Mesenchymal stem cell (in vitro differentiated cells and primary cell): ENCODE data around the gene BTBD2.

Experiments
- DNase-seq: peaks from one replicate; pipeline ENCODE4 v3.0.0-alpha.2; 2013
- H2AFZ ChIP-seq: one replicate; pipeline ENCODE4 v1.6.1; 2013; ENCODE audit warnings: low read depth, mild to moderate bottlenecking, control low read depth, inconsistent platforms, low read length, moderate library complexity
- H2AK5ac ChIP-seq: 2 replicates; pipeline ENCODE4 v1.6.1; 2013; ENCODE audit warnings: low read length, moderate library complexity, mild to moderate bottlenecking, inconsistent platforms; ENCODE audit not compliant: severe bottlenecking
- H2BK120ac ChIP-seq: one replicate; pipeline ENCODE4 v1.6.1; 2013; ENCODE audit warnings: low read depth, mild to moderate bottlenecking, inconsistent platforms, low read length, moderate library complexity
- H2BK12ac ChIP-seq, 2 experiments: one replicate each; pipeline ENCODE4 v1.6.1; 2013; ENCODE audit warnings: inconsistent platforms in 2 of 2, low read length in 2 of 2, mild to moderate bottlenecking in 2 of 2, moderate library complexity in 2 of 2, control low read depth in 1 of 2
- H2BK15ac ChIP-seq: one replicate; pipeline ENCODE4 v1.6.1; 2013; ENCODE audit warnings: mild to moderate bottlenecking, low read depth, inconsistent platforms; ENCODE audit not compliant: poor library complexity, severe bottlenecking
- H2BK5ac ChIP-seq: 2 replicates; pipeline ENCODE4 v1.6.1; 2013; ENCODE audit warnings: low read depth, mild to moderate bottlenecking, low read length, control low read depth, inconsistent platforms; ENCODE audit not compliant: poor library complexity, severe bottlenecking
- H3K14ac ChIP-seq, 2 experiments: one replicate each; pipeline ENCODE4 v1.6.1; 2013; ENCODE audit warnings: inconsistent platforms in 2 of 2, low read length in 2 of 2, control low read depth in 1 of 2, mild to moderate bottlenecking in 1 of 2, moderate library complexity in 1 of 2
- H3K18ac ChIP-seq, 2 experiments: one replicate each; pipeline ENCODE4 v1.6.1; 2013; ENCODE audit warnings: inconsistent platforms in 2 of 2, low read length in 2 of 2, control low read depth in 1 of 2, low read depth in 1 of 2, mild to moderate bottlenecking in 1 of 2
- H3K23ac ChIP-seq, 2 experiments: one replicate each; pipeline ENCODE4 v1.6.1; 2013; ENCODE audit warnings: inconsistent platforms in 2 of 2, low read length in 2 of 2, mild to moderate bottlenecking in 2 of 2, moderate library complexity in 2 of 2, control low read depth in 1 of 2
- H3K27ac ChIP-seq: 2 replicates; pipeline ENCODE4 v1.5.1; 2013; ENCODE audit warnings: mild to moderate bottlenecking, moderate library complexity, low read length, control low read depth, inconsistent platforms; ENCODE audit not compliant: poor library complexity, severe bottlenecking
- H3K27me3 ChIP-seq, 2 experiments: 2 replicates each; pipeline versions ENCODE4 v1.6.1 to v1.7.0; 2013; ENCODE audit warnings: low read length in 2 of 2, mild to moderate bottlenecking in 2 of 2, moderate library complexity in 2 of 2, control low read depth in 1 of 2, inconsistent platforms in 1 of 2; ENCODE audit not compliant: control insufficient read depth in 1 of 2, insufficient read depth in 1 of 2
- H3K36me3 ChIP-seq, 2 experiments: 2 replicates each; pipeline versions ENCODE4 v1.6.1 to v1.7.0; 2013; ENCODE audit warnings: low read length in 2 of 2, control low read depth in 1 of 2, inconsistent platforms in 1 of 2, low read depth in 1 of 2, mild to moderate bottlenecking in 1 of 2; ENCODE audit not compliant: insufficient read depth in 2 of 2, control insufficient read depth in 1 of 2
- H3K4ac ChIP-seq, 2 experiments: one replicate each; pipeline ENCODE4 v1.6.1; 2013; ENCODE audit warnings: inconsistent platforms in 2 of 2, low read length in 2 of 2, mild to moderate bottlenecking in 2 of 2, moderate library complexity in 2 of 2, control low read depth in 1 of 2, low read depth in 1 of 2
- H3K4me1 ChIP-seq: 2 replicates; pipeline ENCODE4 v1.6.1; 2013; ENCODE audit warnings: low read depth, low read length, control low read depth; ENCODE audit not compliant: control insufficient read depth, insufficient read depth
- H3K4me2 ChIP-seq: 2 replicates; pipeline ENCODE4 v1.6.1; 2013; ENCODE audit warnings: low read length, mild to moderate bottlenecking, inconsistent platforms; ENCODE audit not compliant: poor library complexity, severe bottlenecking
- H3K4me3 ChIP-seq, 2 experiments: 2 replicates each; pipeline versions ENCODE4 v1.5.1 to v1.7.0; 2013; ENCODE audit warnings: low read length in 2 of 2, mild to moderate bottlenecking in 2 of 2, control low read depth in 1 of 2, low read depth in 1 of 2; ENCODE audit not compliant: insufficient read depth in 1 of 2
- H3K79me1 ChIP-seq: replicated peaks from 2 replicates; pipeline ENCODE4 v1.6.1; 2013; ENCODE audit warnings: mild to moderate bottlenecking, control low read depth, low read length, inconsistent platforms; ENCODE audit not compliant: poor library complexity, severe bottlenecking
- H3K9ac ChIP-seq: 2 replicates; pipeline ENCODE4 v1.7.0; 2013; ENCODE audit warnings: mild to moderate bottlenecking, low read length, moderate library complexity
- H3K9me3 ChIP-seq: 2 replicates; pipeline ENCODE4 v1.7.0; 2013; ENCODE audit warnings: mild to moderate bottlenecking, low read length; ENCODE audit not compliant: control insufficient read depth
- H4K8ac ChIP-seq: one replicate; pipeline ENCODE4 v1.6.1; 2013; ENCODE audit warnings: inconsistent platforms, mild to moderate bottlenecking, low read length, moderate library complexity
- H4K91ac ChIP-seq: one replicate; pipeline ENCODE4 v1.6.1; 2013; ENCODE audit warnings: mild to moderate bottlenecking, low read length, inconsistent platforms
- WGBS: methylation state at CpG from one replicate; pipeline ENCODE4 v1.1.7; 2013; ENCODE audit warnings: mixed read lengths; 5-methylcytosine and 5-hydroxymethylcytosine counted together

The BTBD2 gene

GRCh38 chr19:1944916-1945561 lies 70.5 kb downstream of the BTBD2 start:
- H2BK120ac ChIP-seq: no peak overlapping the region
- H3K9me3 ChIP-seq: no peaks in the 10 kb centered on the region
- H3K23ac ChIP-seq: no peak overlapping the region
- H3K27me3 ChIP-seq: no peaks in the 10 kb centered on the region
- peak overlapping the region in 1 of 2 experiments; percentile 27 for H3K14ac ChIP-seq
- no peak overlapping the region for H3K4me2 ChIP-seq
- no peak overlapping the region for H3K4me3 ChIP-seq
- H3K18ac ChIP-seq: no peak overlapping the region
- H4K91ac ChIP-seq: no peak overlapping the region
- H3K27ac ChIP-seq: no peak overlapping the region
- peaks cover 0 to 35% of the 10 kb centered on the region in 2 experiments for H3K36me3 ChIP-seq
- no peak overlapping the region for H2AFZ ChIP-seq
- no peak overlapping the region for H2BK15ac ChIP-seq
- no peak overlapping the region for H2BK12ac ChIP-seq
- 94% methylated on average over 30 of the region's 30 CpGs for WGBS
- no peak for DNase-seq
- peak overlapping the region; percentile 22 for H4K8ac ChIP-seq
- H3K9ac ChIP-seq: no peak overlapping the region
- no peak overlapping the region for H2AK5ac ChIP-seq
- H3K79me1 ChIP-seq: no peaks in the 10 kb centered on the region
- peaks cover 42% of the 10 kb centered on the region for H3K4me1 ChIP-seq
- no peak overlapping the region for H2BK5ac ChIP-seq
- H3K4ac ChIP-seq: no peak overlapping the region

- H3K9me3 ChIP-seq: no peaks in the 10 kb centered on the region
- no peak overlapping the region for H3K9ac ChIP-seq
- WGBS: 93% methylated on average over 40 of the region's 42 CpGs
- no peak overlapping the region for H3K4ac ChIP-seq
- DNase-seq: no peak
- H3K23ac ChIP-seq: peak overlapping the region; percentile 6 to 90
- no peak overlapping the region for H3K27ac ChIP-seq
- H3K18ac ChIP-seq: no peak overlapping the region
- H3K36me3 ChIP-seq: peaks cover 0 to 29% of the 10 kb centered on the region in 2 experiments
- peak overlapping the region; percentile 22 for H4K8ac ChIP-seq
- no peak overlapping the region for H2AFZ ChIP-seq
- peaks cover 47% of the 10 kb centered on the region for H3K4me1 ChIP-seq
- no peak overlapping the region for H2BK12ac ChIP-seq
- no peak overlapping the region for H3K4me2 ChIP-seq
- H4K91ac ChIP-seq: peak overlapping the region; percentile 34
- no peak overlapping the region for H2AK5ac ChIP-seq
- H2BK15ac ChIP-seq: no peak overlapping the region
- no peak overlapping the region for H3K4me3 ChIP-seq
- H2BK5ac ChIP-seq: no peak overlapping the region
- H3K14ac ChIP-seq: peak overlapping the region in 1 of 2 experiments; percentile 27
- H2BK120ac ChIP-seq: no peak overlapping the region
- H3K79me1 ChIP-seq: no peaks in the 10 kb centered on the region
- no peaks in the 10 kb centered on the region for H3K27me3 ChIP-seq
Measured at GRCh38 chr19:1944088-1944915, 71.2 kb downstream of the BTBD2 start.

GRCh38 chr19:1943661-1944087 lies 71.8 kb downstream of the BTBD2 start:
- Histone ChIP-seq H2BK5ac (no peak overlapping the region), H2AFZ (no peak overlapping the region), H4K8ac (no peak overlapping the region), H3K4me1 (peaks cover 47% of the 10 kb centered on the region), H3K9ac (no peak overlapping the region), H3K9me3 (no peaks in the 10 kb centered on the region), H2BK120ac (no peak overlapping the region), H2BK15ac (peak overlapping the region; percentile 60), H3K79me1 (no peaks in the 10 kb centered on the region), H3K27ac (no peak overlapping the region), H2BK12ac (no peak overlapping the region), H3K4ac (no peak overlapping the region), H2AK5ac (no peak overlapping the region), H3K27me3 (no peaks in the 10 kb centered on the region), H3K18ac (no peak overlapping the region), H4K91ac (peak overlapping the region; percentile 34), H3K4me2 (no peak overlapping the region), H3K36me3 (peaks cover 0 to 23% of the 10 kb centered on the region in 2 experiments), H3K14ac (no peak overlapping the region), H3K23ac (no peak overlapping the region), H3K4me3 (no peak overlapping the region)
- 94% methylated on average over 19 of the region's 22 CpGs for WGBS
- no peak for DNase-seq

- Histone ChIP-seq H3K27me3 (no peaks in the 10 kb centered on the region), H3K4ac (peak overlapping the region; percentile 38 to 63), H3K4me2 (peak overlapping the region; percentile 64), H3K4me3 (peak overlapping the region; percentile 77 to 87), H4K8ac (peak overlapping the region; percentile 66), H3K79me1 (no peaks in the 10 kb centered on the region), H4K91ac (no peak overlapping the region), H3K4me1 (peaks cover 47% of the 10 kb centered on the region), H2AK5ac (no peak overlapping the region), H2BK12ac (peak overlapping the region in 1 of 2 experiments; percentile 80), H3K36me3 (peaks cover 0 to 21% of the 10 kb centered on the region in 2 experiments), H3K27ac (peak overlapping the region; percentile 78), H3K9me3 (no peaks in the 10 kb centered on the region), H3K23ac (peak overlapping the region in 1 of 2 experiments; percentile 87), H2BK120ac (no peak overlapping the region), H2BK15ac (peak overlapping the region; percentile 4), H3K14ac (peak overlapping the region in 1 of 2 experiments; percentile 95), H3K18ac (peak overlapping the region in 1 of 2 experiments; percentile 46), H2BK5ac (no peak overlapping the region), H3K9ac (peak overlapping the region; percentile 87), H2AFZ (no peak overlapping the region)
- 39% methylated on average over 17 of the region's 21 CpGs for WGBS
- DNase-seq: peak; percentile 25
Measured at GRCh38 chr19:1942934-1943555, 72.5 kb downstream of the BTBD2 start.
